ENCODE data around the gene CHST15. TPM values are rescaled to one million over a fixed set of nuclear protein-coding genes. Genes with fewer than 3 reads are reported as not detected.
A peak's percentile ranks its signal among the peaks of the same experiment; 100 is the strongest.

The CHST15 gene
- total RNA-seq, 2 donors from 2014 or later, result 18.5 to 21.5 TPM

- ATAC-seq (no peak), DNase-seq (no peak)
- H3K4me3 ChIP-seq, result no peak overlapping the region
- H3K27me3 ChIP-seq, result no peaks in the 10 kb centered on the region
- H3K27ac ChIP-seq, result no peak overlapping the region
- no peaks in the 10 kb centered on the region for H3K36me3 ChIP-seq (replicated peaks in 1 of 2; ENCODE audit: insufficient read depth in 1 of 2, low read depth in 2 of 2)
- WGBS, 2 donors, result 69 to 80% methylated on average over 7 of the region's 7 CpGs
- no peaks in the 10 kb centered on the region for H3K4me1 ChIP-seq
- intact Hi-C loops (cut with DNase I), result no loop called here
- H3K9me3 ChIP-seq, result no peaks in the 10 kb centered on the region
- TF ChIP-seq POLR2A (IDR thresholded peaks at IDR 0.05), result no peak
- TF ChIP-seq CTCF (IDR thresholded peaks at IDR 0.05), result no peak
These were observed 80.4 kb downstream of the CHST15 start for GRCh38 chr10:124012991-124013390.

- no peak overlapping the region for H3K27ac ChIP-seq
- TF ChIP-seq POLR2A (IDR thresholded peaks at IDR 0.05) (no peak), CTCF (IDR thresholded peaks at IDR 0.05) (no peak)
- no peak for DNase-seq
- H3K4me1 ChIP-seq, result no peaks in the 10 kb centered on the region
- no peaks in the 10 kb centered on the region for H3K36me3 ChIP-seq (replicated peaks in 1 of 2; ENCODE audit: insufficient read depth in 1 of 2, low read depth in 2 of 2)
- WGBS, 2 donors, result 68% methylated on average over 3 of the region's 3 CpGs
- no peaks in the 10 kb centered on the region for H3K27me3 ChIP-seq
- H3K4me3 ChIP-seq, result no peak overlapping the region
- intact Hi-C loops (cut with DNase I), result no loop called here
- no peaks in the 10 kb centered on the region for H3K9me3 ChIP-seq
- no peak for ATAC-seq
These were observed 80.8 kb downstream of the CHST15 start for GRCh38 chr10:124012583-124012982.

- DNase-seq (no peak), ATAC-seq (no peak)
- H3K9me3 ChIP-seq, result no peaks in the 10 kb centered on the region
- TF ChIP-seq CTCF (IDR thresholded peaks at IDR 0.05) (no peak), POLR2A (IDR thresholded peaks at IDR 0.05) (no peak)
- no peak overlapping the region for H3K4me3 ChIP-seq
- intact Hi-C loops (cut with DNase I), result no loop called here
- no peak overlapping the region for H3K27ac ChIP-seq
- H3K27me3 ChIP-seq, result no peaks in the 10 kb centered on the region
- WGBS, 2 donors, result 63 to 80% methylated on average over 5 of the region's 5 CpGs
- H3K4me1 ChIP-seq, result no peaks in the 10 kb centered on the region
- no peaks in the 10 kb centered on the region for H3K36me3 ChIP-seq (replicated peaks in 1 of 2; ENCODE audit: insufficient read depth in 1 of 2, low read depth in 2 of 2)
These were observed 81.3 kb downstream of the CHST15 start for GRCh38 chr10:124012066-124012465.

- no peak for ATAC-seq
- WGBS, 2 donors, result 59 to 81% methylated on average over 11 of the region's 11 CpGs
- no peak overlapping the region for H3K27ac ChIP-seq
- intact Hi-C loops (cut with DNase I), result no loop called here
- DNase-seq, result no peak
- no peaks in the 10 kb centered on the region for H3K27me3 ChIP-seq
- no peak for TF ChIP-seq POLR2A (IDR thresholded peaks at IDR 0.05)
- TF ChIP-seq CTCF (IDR thresholded peaks at IDR 0.05), result no peak
- H3K9me3 ChIP-seq, result no peaks in the 10 kb centered on the region
- H3K4me1 ChIP-seq, result no peaks in the 10 kb centered on the region
- no peaks in the 10 kb centered on the region for H3K36me3 ChIP-seq (replicated peaks in 1 of 2; ENCODE audit: insufficient read depth in 1 of 2, low read depth in 2 of 2)
- H3K4me3 ChIP-seq, result no peak overlapping the region
These were observed 81.9 kb downstream of the CHST15 start for GRCh38 chr10:124011464-124011863.

GRCh38 chr10:124010563-124011131, 82.8 kb downstream of the CHST15 start:
- no peaks in the 10 kb centered on the region for H3K36me3 ChIP-seq (replicated peaks in 1 of 2; ENCODE audit: insufficient read depth in 1 of 2, low read depth in 2 of 2)
- peak; percentile 33 for ATAC-seq
- TF ChIP-seq CTCF (IDR thresholded peaks at IDR 0.05) (no peak), POLR2A (IDR thresholded peaks at IDR 0.05) (no peak)
- no peaks in the 10 kb centered on the region for H3K27me3 ChIP-seq
- no peak overlapping the region for H3K4me3 ChIP-seq
- no peak overlapping the region for H3K27ac ChIP-seq
- H3K9me3 ChIP-seq, result no peaks in the 10 kb centered on the region
- no peaks in the 10 kb centered on the region for H3K4me1 ChIP-seq
- no peak for DNase-seq
- intact Hi-C loops (cut with DNase I), result no loop called here
- 67 to 74% methylated on average over 15 to 21 of the region's 22 CpGs for WGBS, 2 donors
